Activated CD4-positive, alpha-beta T cell treated with anti-CD3 and anti-CD28 coated beads for 1 hour (primary cell): ENCODE results near the gene CIT.

ENCODE experiments used
- DNase-seq: peaks from one replicate; pipeline ENCODE4 v3.0.0-alpha.2; 2020

Gene CIT

DNA sequence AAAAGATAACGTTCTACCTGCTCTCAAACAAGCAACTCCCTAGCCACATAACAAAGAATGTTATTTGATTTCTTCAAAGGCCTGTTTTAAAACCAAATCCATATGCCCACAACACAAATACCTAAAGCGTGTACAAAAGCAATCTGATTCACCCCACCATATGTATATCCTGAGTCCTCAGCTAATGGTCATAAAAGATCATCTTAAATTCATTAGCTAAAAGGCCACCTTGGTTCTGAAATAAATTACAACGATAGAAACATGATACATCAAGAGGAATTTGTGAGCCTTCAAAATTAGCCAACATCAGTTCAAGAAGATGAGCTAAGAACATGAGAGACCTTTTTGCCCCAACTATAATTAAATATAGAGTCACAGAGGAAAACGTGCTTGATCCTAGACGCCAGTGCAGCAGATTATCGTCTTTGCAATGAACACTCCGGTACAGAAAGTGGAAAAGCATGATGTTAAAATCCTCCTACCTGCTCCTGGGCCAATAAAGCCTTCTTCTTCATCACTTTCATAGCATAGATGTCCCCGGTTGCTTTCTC, 20.0 kb downstream of the CIT start:
- no peak for DNase-seq

DNA sequence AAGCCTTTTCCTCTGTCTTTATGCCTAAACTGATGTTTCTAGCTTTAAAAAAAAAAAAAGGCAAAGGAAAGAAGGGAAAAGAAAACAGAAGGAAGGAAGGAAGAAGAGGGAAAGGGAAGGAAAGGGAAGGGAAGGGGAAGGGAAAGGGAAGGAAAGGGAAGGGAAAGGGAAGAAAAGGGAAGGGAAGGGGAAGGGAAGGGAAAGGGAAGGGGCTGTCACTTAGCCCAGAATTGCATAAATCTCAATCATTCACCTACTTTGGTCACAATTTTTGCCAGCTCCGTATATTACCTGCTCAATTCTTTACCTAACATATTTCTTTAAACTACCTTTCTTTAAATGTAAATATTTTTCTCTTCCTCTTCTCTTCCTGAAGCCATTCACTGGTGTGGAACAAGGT, 26.8 kb downstream of the CIT start:
- no peak for DNase-seq

DNA sequence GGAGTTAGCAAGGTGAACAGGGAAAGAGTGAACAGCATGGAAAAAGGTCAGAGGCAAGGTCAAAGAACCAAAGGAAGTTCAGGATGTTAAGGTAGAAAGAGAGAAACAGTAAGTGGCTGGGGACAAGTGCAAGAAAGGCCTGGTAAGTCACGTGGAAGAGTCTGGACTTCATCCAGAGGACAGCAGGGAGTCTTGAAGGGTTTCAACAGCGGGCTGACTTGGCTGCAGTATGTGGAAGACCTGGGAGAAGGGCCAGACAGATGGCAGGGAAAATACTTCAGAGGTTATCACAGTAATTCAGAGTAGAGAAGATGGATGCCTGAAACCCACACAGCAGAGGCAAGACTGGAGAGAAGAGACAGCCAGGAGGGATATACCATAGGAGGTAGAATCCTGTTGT, 34.0 kb downstream of the CIT start:
- no peak for DNase-seq

DNA sequence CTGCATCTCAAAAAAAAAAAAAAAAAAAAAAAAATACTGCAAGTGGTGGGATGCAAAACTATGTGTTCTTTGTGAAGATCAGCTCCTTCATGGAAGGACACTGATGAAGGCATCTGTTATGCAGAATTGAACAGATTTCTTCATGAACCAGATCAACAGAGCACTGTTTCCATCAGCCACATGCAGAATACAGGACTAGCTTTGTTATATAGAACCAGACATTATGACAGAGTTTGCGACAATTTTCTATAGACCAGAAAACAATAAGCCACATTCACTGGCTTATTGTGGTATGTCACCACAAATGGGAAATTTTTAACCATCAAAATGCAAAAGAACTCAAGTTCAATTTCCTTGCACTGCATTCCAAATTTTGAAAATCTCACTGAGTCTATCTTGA, 34.7 kb downstream of the CIT start:
- DNase-seq = no peak

DNA sequence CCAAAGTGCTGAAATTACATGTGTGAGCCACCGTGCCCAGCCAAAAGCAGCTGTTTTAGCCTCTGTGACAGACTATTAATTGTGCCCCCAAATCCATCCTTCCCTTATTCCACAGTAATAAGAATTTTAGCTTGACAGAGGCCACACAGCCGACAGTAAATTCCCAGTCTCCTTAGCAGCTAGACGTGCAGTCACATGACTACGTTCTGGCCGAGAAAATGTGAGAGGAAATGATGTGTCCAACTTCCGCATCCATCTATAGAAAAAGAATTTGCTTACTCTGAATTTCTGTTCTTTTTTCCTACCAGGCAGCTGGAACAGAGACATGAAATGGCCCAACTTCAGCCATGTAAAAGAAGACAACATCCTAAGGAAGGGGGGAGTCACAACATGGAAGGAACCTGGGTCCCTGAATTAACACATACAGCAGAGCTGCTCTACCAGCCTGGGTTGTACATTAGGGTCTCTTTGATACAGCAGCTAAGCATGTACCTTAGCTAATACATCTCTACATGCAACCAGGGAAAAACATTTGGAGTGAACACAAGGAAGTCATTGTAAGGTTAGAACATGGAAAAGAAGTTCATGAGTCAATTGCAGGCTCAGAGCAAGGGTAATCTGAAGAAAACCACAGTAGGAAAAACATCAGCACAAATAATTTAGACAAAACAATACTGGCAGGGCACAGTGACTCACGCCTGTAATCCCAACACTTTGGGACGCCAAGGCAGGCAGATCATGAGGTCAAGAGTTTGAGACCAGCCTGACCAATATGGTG, 35.5 kb downstream of the CIT start:
- no peak for DNase-seq

DNA sequence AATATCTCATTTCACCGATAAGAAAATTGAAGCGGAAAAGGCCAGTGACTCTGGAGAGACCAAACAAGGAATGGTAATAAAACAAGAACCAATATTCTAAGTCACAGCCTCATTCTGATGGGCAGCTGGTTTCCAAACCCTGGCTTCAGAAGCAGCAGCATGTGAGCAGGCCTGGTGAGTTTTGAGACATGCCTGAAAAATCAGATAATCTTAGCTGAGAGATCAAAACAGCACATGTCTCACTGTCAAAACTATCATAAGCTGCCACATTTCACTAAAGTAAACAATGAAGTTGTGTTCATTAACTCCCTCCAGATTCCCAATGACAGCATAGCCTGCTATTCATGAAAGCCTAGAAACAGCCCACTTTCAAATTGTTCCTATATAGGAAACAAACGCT, 36.5 kb downstream of the CIT start:
- DNase-seq = no peak

DNA sequence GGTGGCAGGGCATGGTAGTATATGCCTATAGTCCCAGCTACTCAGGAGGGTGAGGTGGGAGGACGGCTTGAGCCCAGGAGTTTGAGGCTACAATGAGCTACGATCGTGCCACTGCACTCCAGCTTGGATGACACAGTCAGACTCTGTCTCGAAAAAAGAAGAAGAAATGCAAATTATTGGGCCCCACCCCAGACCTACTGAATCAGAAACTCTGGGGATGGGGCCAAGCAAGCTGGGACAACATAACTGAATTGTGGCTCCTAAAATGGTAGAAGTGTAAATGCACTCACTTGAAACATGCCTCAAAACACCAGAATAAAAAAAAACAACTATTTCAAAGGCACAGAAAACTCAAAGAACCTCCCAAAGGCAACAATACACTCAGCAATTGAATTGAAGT, 37.0 kb downstream of the CIT start:
- DNase-seq = no peak

DNA sequence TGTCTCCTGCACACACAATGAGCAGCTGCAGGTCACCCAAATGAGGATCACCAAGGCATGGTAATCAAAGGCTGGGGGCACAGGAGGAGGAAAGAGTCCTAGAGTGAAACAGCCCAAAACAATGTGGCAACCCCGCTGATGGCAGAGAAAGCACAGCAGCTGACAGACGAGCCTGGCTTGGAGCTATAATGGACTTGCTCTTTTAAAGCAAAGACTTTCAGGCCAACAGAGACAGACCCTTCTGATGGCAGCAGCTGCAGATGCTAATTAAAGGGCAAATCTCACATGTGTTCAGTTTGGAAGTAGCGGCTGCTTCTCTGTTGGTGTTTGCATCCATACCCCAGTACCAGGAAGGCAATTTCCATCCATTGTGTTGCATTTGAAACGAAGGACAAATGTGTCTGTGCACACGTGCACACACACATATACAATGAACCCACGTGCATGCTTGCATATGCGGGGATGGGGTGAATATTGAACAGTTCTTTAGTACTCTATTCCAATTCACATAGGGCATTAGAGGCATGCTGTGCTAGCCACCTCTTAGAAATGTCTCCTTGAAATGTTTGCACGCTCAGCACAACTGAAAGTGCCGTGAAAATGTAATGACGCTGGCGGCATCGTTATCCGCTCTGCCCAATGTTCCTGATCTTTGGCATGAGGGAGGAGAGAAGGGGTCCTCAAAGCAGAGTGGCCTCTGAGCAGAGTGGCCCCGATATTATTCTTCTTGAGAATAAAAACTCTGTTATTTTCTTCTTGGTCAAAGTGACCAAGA, 38.1 kb downstream of the CIT start:
- DNase-seq = no peak

DNA sequence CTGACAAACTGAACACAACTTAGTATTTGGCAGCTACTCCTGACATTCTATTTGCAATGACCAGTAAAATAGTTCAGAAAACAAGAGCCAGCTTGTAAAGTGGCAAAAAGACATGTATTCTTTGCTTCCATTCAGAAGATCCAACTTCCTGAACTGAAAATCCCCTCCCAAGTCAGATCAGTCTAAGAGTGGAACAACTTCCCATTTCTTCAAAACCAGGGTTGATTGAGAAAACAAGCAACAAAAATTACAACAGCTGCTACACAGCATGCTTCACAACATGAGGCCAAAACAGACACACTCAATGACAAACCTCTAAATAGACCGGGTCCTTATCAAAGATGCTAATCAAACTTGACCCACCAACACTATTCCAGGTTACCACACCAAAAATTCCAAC, 40.3 kb downstream of the CIT start:
- no peak for DNase-seq

DNA sequence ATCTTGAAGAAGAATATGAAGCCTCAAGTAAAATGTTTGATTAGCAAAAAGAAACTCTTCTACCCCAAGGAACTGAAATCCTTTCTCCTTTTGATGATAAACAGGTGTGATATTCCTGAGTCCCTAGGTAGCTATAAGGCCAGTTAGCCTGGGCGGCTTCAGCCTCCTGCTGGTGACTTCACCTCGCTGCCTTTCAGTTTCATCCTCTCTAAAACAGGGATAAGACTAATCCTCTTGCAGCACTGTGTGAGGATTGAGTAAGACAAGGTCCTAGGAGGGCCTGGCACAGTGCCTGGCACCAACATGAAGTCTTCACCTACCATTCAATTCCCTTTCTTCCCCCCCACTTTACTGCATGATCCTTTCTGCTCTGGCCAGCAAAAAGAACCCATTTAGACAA, 42.1 kb downstream of the CIT start:
- DNase-seq = no peak

DNA sequence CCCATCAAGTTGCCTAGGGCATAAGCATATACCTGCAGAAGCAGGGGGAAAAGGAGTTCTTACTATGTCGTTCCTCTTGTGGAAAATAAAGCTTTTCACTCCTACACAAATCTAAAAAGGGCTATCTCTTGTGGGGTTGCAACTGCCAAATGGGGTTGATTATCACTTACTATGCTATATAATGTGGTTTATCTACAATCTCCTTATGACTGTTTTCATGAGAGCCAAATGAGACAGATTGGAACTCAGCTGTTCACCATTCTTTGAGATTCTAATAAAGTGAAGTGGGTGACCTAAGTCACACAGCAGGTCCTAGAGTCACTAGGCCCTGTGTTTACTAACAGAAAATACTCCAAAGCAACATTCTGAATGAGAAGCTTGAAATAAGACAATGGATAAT, 47.7 kb downstream of the CIT start:
- DNase-seq = no peak

DNA sequence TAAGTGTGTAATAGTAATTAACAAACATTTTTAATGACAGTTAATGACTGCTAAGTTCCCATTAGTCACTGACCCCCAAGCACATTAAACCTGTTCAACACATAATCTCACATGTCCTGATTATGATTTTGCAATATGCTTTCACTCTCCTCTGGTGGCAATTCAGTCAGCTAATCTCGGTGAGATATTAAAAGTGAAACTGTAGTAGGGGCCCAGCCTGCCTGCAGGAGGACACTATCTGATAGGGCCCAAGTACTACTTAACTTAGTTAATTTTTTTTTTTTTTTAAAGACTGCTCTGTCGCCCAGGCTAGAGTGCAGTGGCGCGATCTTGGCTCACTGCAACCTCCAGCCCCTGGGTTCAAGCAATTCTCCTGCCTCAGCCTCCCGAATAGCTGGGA, 48.8 kb downstream of the CIT start:
- no peak for DNase-seq

DNA sequence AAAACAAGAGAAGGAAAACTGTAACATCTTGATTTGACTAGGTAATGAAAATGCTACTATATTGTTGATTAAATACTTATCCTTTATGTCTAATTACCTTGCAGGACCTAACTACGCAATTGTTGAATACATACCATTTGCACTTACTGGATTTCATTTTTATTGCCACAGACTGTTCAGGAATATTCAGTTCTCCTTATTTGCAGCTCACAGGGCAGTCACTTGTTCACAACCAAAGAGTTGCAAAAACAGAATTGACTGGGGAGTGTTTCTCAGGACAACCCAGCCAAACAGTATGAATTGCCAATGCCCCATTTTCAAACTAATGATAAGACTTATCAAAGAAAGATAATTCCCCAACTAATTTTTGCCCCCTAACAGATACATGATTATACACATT, 49.4 kb downstream of the CIT start:
- no peak for DNase-seq

DNA sequence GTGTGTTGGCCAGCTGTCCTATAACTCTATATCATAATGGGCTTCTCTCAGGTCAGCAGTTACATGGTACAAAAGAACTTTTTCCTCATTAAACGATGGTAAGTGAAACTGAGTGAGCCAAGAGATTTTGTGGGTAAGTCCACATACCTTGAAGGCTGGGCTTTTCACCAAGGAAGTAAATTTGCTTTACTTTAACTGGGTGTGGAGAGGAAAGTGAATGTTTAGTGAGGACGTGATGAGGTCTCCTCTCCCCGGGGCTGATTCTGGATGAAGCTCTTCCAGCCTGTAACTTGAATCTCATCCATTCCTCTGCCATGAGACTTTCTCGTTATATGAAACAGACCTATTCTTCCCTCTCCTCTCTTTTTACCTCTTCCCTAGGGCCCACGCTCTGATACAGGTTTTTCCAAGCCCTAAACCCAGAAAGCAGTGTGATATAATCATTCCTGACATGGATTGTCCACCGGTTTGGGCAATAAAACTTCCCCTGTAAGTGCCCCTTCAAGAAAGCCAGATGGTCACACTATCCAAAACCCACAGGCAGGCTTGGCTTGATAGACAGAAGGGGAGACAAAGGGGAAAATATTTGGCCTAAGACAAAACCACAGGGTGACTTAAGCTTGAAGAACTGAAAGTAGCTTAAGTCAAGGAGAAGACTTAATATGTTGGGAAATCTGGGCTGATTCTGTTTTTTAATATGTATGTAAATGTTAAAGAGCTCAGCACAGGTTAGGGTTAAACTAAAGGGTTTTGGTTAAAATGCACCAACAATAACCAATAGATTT, 50.3 kb downstream of the CIT start:
- no peak for DNase-seq

DNA sequence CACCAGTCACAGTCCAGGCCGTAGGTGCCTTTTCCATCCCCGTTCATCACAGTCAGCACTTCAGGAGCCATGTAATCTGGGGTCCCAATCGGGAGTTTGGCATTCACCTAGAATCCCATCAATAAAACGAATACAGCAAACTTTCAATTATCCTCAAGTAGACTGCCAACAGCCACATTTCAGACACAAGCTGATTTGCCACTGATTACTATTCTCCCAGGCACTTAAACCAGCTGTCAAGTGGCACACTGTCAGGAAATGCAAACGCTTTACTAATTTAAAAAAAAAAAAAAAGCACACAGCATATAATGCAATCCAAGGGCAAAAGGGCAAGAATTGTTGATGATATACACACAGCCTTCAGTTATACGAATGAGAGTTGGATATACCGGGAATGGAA, 51.9 kb downstream of the CIT start:
- DNase-seq = no peak

DNA sequence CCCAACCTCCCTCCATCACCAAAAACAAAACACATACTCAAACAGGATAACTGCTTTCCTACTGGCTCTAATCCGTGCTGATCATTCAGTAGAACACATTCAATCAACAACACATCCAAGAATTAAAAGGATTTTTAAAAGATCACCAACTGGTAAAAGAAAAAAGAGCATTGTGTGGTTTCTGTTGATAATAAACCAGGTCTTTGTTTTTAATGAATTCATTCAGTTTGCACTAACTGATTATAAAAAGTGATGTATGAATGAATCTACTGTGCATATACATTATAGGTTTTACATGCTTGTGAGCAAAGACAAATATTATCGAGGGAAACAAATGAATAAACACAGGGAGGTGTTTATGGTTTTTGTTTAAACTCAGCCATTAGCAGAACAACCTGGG, 55.1 kb downstream of the CIT start:
- no peak for DNase-seq

DNA sequence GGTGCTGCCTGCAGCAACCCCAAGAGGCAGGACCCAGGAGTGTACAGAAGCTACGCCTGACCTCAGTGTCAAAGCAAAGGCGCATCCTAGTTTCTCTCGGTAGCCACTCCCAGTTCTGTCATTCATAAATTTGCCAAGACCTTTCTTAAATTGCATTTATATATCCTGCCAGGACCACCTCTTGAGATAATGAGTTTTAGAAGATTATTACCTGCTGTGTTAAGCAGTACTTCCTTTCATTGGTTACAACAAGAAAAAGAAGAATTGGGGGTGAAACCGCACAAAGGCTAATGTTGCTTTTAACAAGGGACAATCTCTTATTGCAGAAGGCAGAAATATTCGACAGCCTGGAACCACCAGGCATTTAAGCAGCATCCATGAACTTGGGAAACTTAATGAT, 57.8 kb downstream of the CIT start:
- no peak for DNase-seq

DNA sequence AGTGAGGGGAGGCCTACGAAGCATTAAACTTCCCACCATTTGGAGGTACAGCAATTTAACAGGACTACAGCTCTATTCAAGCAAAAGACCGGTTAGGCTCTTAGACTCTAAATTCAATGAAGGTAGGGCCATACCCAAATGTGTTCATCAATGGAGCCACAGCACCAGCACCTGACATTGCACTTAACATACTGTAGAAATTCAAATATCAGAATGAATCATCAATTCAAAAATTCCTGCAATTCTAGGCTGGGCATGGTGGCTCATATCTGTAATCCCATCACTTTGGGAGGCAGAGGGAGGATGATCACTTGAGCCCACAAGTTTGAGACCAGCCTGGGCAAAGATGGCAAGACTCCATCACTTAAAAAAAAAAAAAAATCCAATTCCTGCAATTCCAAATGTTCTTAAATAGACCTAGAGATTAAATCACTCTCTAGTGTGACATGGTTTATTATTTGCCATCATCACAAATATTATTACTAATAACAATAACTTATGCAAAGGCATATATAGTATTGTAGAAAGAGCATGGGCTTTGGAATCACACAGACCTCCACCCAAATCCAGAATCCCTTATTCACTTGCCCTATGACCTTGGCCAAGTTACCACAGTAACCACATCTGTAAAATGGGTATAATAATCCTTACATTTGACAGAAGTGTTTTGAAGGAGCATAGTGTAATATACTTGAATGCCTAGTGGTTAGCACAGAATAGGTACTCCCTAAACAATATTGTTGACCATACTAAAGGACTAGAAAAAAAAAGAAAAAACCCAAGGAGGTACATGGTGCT, 59.4 kb downstream of the CIT start:
- no peak for DNase-seq

DNA sequence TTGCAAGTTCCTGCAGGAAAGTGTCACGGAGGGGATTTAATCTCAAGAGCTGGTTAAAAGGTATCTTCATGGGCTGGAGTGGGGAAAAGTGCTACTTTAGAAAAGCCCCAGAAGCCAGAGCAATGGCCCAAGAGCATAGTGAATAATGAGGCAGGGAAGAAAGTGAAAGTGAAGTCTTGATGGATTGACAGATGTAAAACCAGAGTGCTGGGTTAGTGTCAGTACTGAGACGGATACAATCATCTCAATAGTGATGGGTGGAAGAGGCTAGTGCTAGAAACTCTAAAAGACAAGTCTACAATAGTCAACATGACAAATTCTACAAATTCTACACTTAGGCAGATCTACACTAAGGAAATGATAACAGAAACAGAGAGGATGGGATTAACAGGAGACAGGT, 68.1 kb downstream of the CIT start:
- DNase-seq = no peak

DNA sequence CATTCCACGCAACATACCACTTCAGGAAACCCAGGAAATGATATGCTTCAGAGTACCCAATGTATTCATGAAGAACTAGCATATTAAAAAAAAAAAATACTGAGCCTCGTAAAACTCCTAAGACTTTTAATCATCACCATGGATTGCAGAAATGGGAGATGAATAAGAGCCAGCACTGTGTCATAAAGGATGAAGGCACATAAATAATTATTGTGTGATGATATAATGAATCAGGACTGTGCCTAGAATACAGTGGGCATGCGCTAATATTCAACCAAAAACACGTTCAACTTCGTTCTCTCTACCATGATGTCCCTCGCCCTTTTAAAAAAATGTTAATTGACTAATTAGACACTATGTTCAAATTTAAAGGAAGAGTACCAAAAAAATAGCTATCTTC, 68.7 kb downstream of the CIT start:
- DNase-seq = no peak

DNA sequence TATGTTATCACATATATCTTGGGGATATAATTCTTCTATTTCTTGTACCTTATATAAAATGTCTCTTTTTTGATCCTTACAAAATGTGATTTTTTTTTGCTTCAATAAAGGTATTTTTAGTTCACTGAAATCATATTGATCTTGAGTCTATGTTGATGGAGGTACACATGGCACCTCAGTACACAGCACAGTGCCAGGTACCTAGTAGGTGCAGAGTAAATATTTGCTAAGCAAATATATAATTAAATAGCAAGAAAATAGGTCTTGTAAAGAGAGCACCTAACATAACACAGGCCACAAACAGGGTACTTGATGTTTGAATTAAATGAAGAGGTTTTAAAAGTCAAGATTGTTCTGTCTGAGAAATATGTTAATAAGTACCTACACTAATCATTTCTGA, 69.7 kb downstream of the CIT start:
- DNase-seq = no peak

DNA sequence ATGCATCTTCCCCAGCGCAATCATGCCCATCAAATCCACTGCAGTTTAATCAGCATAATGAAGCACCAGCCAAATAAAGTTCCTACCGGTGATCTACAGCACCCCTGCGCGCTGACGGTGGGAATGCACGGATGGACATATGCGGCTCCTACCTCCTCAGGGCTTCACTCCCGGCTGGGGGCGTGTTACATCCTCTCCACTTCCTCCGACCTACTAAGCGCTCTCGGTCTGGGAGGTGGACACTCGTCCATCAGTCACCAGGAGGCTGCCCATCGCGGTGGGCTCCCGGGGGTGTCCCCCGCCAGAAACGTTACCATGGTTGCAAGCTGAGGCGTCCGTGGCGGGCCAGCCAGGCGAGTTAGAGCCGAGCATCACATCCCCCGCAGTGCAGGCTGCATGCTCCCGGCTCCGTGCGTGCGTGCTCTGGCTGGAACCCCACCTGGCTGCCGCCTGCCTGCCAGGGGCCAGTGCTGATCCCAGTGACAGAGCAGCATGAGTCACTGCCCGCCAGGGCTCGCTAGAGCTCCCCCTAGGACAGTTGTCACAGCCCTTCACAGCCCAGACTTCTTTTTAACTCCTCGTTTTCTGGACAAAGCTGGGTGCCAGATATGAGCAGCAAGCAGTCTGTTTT, 73.0 kb downstream of the CIT start:
- DNase-seq = no peak
